Stimulated activated effector memory CD8-positive, alpha-beta T cell treated with anti-CD3 and anti-CD28 coated beads, Interleukin-12 subunit alpha, Interleukin-12 subunit beta, amount 100 ng/mL, for 72 hours (primary cell): ENCODE data around the gene GOSR2.
A peak's percentile ranks its signal among the peaks of the same experiment; 100 is the strongest.

Source experiments
- ATAC-seq: fragments of 150-1000 bp; cut with Tn5 transposase; 2 replicates; pipeline ENCODE4 v1.10.0; 2021
- DNase-seq, 2 donors: peaks; one replicate each; pipeline ENCODE4 v3.0.0; 2021 to 2022; ENCODE audit warnings: low spot score in 2 of 2
- H3K27ac Mint-ChIP-seq: one replicate; pipeline ENCODE4 v1.8.0; 2022; ENCODE audit warnings: mild to moderate bottlenecking, mixed read lengths
- H3K36me3 Mint-ChIP-seq: one replicate; pipeline ENCODE4 v1.8.0; 2022; ENCODE audit warnings: mild to moderate bottlenecking, mixed read lengths
- H3K4me1 Mint-ChIP-seq: one replicate; pipeline ENCODE4 v1.8.0; 2022; ENCODE audit warnings: mixed read lengths
- H3K4me3 Mint-ChIP-seq: one replicate; pipeline ENCODE4 v1.8.0; 2022; ENCODE audit warnings: mild to moderate bottlenecking, mixed read lengths
- H3K9me3 Mint-ChIP-seq: one replicate; pipeline ENCODE4 v1.8.0; 2022; ENCODE audit warnings: mixed read lengths

GOSR2 gene

DNA sequence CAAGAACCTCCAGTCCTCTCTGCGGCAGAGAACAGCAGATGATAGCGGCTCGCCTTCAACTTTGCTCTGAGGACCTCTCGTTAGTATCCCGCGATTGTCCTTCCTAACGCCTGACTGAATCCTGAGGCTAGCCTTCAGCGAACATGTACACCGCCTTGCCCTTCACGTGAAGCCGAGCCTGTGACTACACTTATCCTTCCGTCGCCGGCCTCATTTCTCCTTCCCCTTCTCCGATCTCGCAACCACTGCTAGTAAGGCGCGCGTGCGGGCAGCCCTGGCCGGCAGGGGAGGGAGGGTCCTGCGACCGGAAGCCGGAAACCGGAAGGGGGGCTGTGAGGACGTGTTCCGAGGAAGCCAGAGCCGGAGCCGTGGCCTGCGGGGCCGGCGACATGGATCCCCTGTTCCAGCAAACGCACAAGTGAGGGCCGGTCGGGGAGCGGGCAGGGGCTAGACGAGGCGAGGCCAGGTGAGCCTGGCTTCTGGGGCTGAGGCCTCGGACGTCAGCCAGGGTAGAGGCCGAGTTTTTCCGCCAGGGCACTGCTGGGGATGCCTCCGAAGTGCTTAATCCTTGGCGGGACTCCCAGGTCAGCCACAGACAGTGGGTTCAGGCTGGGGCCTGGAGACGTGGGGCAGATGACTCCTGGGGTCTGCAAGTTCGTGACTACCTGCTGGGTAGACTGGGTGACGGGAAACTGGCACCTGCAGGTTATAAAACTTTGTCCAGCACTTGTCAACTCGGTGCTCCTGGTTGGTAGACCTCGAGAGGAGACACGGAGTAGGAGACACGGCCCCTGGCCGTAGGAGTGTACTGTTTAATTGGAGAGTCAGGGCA lies at the start of gene GOSR2:
GOSR2 (plus strand) TSS at position 357 of the 832 bp plus-strand sequence; CDS start at position 390, 33 bp downstream.
- Mint-ChIP-seq H3K36me3 (peaks cover 7% of the 10 kb centered on the region), H3K4me1 (peaks cover 41% of the 10 kb centered on the region)

DNA sequence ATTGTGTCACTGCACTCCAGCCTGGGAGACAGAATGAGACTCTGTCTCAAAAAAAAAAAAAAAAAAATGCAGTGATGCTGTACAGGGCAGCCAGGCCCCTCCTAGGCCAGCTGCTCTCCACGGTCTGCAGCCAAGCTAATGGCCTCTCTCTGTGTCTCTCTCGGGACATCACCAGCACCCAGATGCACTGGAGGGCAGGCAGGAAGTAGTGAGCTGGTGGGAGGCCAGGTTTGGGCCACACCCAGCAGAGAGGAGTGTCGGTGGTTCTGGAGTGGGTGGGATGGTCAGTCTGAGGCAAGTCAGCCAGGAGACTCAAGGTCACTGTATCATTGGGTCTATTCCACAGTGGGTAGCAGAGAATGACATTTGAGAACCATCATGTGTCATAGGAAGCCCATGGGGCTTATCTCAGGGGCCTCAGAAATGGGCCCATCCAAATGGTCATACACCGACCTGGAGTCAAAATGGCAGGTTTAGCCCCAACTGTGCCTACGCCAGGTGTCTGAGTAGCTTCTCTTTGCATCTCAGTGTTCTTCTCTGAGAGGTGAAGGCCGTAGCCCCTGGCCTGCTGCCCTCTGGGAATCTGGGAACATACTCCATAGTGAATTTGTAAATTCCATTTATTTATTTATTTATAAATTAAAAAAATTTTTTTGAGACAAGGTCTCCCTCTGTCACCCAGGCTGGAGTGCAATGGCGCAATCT lies 48.9 kb upstream of the GOSR2 start:
- ATAC-seq (no peak), DNase-seq (no peak)
- Mint-ChIP-seq H3K36me3 (no peaks in the 10 kb centered on the region), H3K27ac (no peak overlapping the region), H3K9me3 (no peaks in the 10 kb centered on the region), H3K4me3 (no peak overlapping the region), H3K4me1 (peaks cover 5% of the 10 kb centered on the region)

More for the DNA sequence above, at the start of gene GOSR2:
- Mint-ChIP-seq H3K4me3 (peak within 1 kb of the TSS; percentile 91), H3K27ac (peak within 1 kb of the TSS; percentile 100), H3K9me3 (no peaks in the 10 kb centered on the region)
- peak; percentile 89 to 97 for DNase-seq
- ATAC-seq: peak; percentile 98

DNA sequence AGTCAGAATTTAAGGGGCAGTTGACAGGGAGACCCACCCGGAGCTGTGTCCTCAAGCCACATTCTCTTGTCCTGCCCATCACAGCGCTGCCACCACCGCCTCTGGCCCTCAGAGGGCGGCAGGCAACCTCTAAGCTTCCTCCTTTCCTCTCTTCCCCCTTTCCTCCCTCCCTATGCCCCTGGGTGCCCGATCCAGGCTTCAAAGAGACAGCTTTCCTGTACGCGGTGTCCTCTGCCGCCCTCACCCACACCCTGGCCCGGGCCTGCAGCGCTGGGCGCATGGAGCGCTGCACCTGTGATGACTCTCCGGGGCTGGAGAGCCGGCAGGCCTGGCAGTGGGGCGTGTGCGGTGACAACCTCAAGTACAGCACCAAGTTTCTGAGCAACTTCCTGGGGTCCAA lies 48.1 kb upstream of the GOSR2 start:
- no peak for ATAC-seq
- H3K4me3 Mint-ChIP-seq: no peak overlapping the region
- H3K27ac Mint-ChIP-seq: no peak overlapping the region
- no peak for DNase-seq
- H3K4me1 Mint-ChIP-seq: peaks cover 5% of the 10 kb centered on the region
- H3K36me3 Mint-ChIP-seq: no peaks in the 10 kb centered on the region
- no peaks in the 10 kb centered on the region for H3K9me3 Mint-ChIP-seq

DNA sequence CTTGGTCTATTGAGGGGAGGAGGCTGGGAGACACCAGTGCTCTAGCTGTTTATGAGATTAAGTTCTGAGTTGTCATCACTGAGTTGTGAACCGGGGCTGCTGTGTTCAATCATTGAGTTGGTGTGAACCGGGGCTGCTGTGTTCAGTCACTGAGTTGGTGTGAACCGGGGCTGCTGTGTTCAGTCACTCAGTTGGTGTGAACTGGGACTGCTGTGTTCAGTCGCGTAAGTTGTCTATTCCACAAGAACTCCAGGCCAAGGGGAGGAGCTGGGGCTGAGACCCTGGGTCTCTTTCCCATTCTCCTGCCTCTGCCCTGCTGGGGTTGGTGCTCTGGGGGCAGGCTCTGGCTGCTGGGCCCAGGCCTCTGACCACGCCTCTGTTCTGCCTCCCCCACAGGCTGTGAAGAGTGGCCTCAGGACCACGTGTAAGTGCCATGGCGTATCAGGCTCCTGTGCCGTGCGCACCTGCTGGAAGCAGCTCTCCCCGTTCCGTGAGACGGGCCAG lies 47.1 kb upstream of the GOSR2 start:
- H3K9me3 Mint-ChIP-seq: no peaks in the 10 kb centered on the region
- H3K4me1 Mint-ChIP-seq: peaks cover 5% of the 10 kb centered on the region
- no peak for ATAC-seq
- H3K36me3 Mint-ChIP-seq: no peaks in the 10 kb centered on the region
- no peak for DNase-seq
- H3K4me3 Mint-ChIP-seq: no peak overlapping the region
- no peak overlapping the region for H3K27ac Mint-ChIP-seq

DNA sequence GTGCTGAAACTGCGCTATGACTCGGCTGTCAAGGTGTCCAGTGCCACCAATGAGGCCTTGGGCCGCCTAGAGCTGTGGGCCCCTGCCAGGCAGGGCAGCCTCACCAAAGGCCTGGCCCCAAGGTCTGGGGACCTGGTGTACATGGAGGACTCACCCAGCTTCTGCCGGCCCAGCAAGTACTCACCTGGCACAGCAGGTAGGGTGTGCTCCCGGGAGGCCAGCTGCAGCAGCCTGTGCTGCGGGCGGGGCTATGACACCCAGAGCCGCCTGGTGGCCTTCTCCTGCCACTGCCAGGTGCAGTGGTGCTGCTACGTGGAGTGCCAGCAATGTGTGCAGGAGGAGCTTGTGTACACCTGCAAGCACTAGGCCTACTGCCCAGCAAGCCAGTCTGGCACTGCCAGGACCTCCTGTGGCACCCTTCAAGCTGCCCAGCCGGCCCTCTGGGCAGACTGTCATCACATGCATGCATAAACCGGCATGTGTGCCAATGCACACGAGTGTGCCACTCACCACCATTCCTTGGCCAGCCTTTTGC lies 46.5 kb upstream of the GOSR2 start:
- H3K36me3 Mint-ChIP-seq: no peaks in the 10 kb centered on the region
- ATAC-seq: no peak
- peaks cover 5% of the 10 kb centered on the region for H3K4me1 Mint-ChIP-seq
- H3K27ac Mint-ChIP-seq: no peak overlapping the region
- DNase-seq: no peak
- H3K4me3 Mint-ChIP-seq: no peak overlapping the region
- H3K9me3 Mint-ChIP-seq: no peaks in the 10 kb centered on the region

DNA sequence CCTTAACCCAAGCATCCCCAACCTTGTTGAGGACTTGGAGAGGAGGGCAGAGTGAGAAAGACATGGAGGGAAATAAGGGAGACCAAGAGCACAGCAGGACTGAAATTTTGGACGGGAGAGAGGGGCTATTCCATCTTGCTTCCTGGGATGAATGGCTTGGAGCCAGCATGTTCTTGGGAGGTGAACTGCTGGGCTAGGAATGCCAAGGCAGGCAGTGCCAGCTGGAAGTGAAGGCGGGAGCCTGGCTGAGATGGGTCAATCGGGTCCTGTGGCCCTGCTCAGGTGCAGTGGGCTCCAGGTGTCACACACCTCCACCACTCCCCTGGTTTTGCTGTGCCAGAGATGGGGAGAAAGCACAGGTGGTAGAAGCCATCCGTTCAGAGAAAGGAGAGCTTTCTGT lies 46.0 kb upstream of the GOSR2 start:
- ATAC-seq: no peak
- Mint-ChIP-seq H3K4me1 (peaks cover 5% of the 10 kb centered on the region), H3K27ac (no peak overlapping the region), H3K9me3 (no peaks in the 10 kb centered on the region), H3K4me3 (no peak overlapping the region), H3K36me3 (no peaks in the 10 kb centered on the region)
- DNase-seq: no peak

DNA sequence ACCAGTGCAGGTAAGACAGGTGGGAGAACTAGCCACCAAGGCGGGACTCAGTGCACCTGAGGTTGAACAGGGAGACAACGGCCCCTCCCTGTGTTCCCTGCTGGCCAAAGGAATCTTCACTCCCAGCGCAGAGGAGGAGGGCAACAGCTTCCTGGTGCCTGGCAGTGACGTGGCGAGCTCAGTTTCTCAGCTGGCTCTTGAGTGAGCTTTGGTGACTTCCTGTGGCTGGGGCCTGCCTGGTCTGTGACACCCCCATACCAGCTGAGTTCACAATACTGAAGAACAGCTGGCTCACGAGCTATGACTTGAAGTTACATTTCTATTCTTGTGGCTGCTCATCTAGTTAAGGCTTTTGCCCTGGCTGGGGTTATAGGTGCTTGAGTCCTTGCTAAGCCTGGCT lies 45.5 kb upstream of the GOSR2 start:
- Mint-ChIP-seq H3K9me3 (no peaks in the 10 kb centered on the region), H3K36me3 (no peaks in the 10 kb centered on the region), H3K4me3 (no peak overlapping the region), H3K4me1 (peaks cover 5% of the 10 kb centered on the region), H3K27ac (peak overlapping the region; percentile 36)
- DNase-seq: no peak
- peak; percentile 60 for ATAC-seq

DNA sequence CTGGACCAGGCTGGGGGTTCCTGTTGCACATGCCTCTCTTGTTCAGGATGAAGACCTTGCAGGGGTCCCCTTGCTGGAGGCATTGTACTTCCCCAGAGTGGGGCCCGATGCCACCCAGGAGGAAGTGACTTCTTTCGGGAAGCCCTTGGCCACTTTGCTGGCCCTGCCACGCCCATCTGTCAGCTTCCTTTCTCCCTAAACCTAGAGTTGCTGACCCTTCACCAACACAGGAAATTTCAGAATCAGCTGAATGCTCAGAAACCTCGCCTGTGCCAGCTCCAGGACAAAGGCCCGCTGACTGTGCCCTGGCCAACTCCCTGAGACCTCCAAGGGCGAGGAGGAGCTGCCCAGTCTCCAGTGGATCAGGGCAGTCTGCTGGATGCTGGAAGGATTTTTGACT lies 44.9 kb upstream of the GOSR2 start:
- H3K36me3 Mint-ChIP-seq: no peaks in the 10 kb centered on the region
- peak overlapping the region; percentile 36 for H3K27ac Mint-ChIP-seq
- H3K9me3 Mint-ChIP-seq: no peaks in the 10 kb centered on the region
- no peak overlapping the region for H3K4me3 Mint-ChIP-seq
- peaks cover 5% of the 10 kb centered on the region for H3K4me1 Mint-ChIP-seq
- DNase-seq (no peak), ATAC-seq (no peak)

DNA sequence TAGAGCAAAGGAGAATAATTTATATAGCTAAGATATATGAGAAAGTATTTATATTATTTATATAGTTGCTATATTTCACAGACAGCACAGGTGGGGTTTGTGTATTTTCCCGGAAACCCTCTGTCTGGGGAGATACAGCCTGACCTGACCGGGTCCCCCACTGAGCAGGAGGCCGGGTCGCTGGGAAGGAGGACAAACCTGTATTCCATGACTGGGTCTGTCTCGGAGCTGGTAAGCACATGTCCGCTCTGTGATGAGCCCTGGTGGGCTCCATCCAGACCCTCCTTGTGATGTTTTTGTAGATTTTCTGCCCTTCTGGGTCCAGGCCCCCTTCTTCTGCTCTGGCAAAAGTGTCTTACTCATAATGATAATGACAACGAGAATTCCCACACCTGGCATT lies 43.9 kb upstream of the GOSR2 start:
- H3K4me1 Mint-ChIP-seq: peaks cover 5% of the 10 kb centered on the region

DNA sequence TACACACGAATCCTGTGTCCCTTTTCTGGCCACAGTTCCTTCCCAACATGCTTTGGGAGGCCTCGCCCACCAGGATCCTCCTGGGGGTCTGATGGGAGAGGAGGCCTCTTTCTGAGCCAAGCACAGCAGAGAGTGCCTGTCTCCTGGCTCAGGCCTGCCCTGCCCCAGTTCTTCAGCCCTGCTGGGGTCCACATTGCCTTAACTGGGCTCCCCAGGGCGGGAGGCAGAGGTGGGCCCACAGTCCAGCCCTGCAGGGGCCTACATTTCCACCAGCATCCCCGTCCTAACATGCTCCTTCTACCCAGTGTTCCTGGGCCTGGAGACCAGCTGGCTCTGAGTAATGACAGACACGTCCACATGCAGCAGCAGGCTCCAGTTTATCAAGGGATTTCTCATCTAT lies 41.9 kb upstream of the GOSR2 start:
- DNase-seq (no peak), ATAC-seq (no peak)
- H3K4me3 Mint-ChIP-seq: no peak overlapping the region
- no peaks in the 10 kb centered on the region for H3K9me3 Mint-ChIP-seq
- H3K27ac Mint-ChIP-seq: no peak overlapping the region
- peaks cover 5% of the 10 kb centered on the region for H3K4me1 Mint-ChIP-seq
- H3K36me3 Mint-ChIP-seq: no peaks in the 10 kb centered on the region

More for the DNA sequence above, 43.9 kb upstream of the GOSR2 start:
- H3K27ac Mint-ChIP-seq: no peak overlapping the region
- H3K36me3 Mint-ChIP-seq: no peaks in the 10 kb centered on the region
- no peaks in the 10 kb centered on the region for H3K9me3 Mint-ChIP-seq
- H3K4me3 Mint-ChIP-seq: no peak overlapping the region
- no peak for ATAC-seq
- no peak for DNase-seq

DNA sequence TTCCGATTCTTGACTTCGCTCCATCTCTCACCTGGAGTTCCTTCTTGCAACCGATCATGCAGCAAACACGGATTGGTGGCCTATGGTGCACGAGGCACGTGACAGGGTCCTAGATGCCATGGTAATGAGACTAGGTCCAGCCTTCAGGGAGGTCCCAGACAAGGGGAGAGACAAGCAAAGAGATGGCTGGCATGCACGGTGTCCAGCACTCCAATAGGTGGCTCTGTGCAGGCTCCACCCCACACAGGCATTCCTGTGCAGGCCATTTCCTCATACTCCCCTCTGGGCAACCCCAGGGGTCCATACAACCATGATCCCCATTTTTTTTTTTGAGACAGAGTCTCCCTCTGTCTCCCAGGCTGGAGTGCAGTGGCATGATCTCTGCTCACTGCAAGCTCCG lies 40.3 kb upstream of the GOSR2 start:
- ATAC-seq (no peak), DNase-seq (no peak)
- H3K27ac Mint-ChIP-seq: no peak overlapping the region
- H3K4me3 Mint-ChIP-seq: no peak overlapping the region
- H3K9me3 Mint-ChIP-seq: no peaks in the 10 kb centered on the region
- H3K4me1 Mint-ChIP-seq: peaks cover 4% of the 10 kb centered on the region
- H3K36me3 Mint-ChIP-seq: no peaks in the 10 kb centered on the region

DNA sequence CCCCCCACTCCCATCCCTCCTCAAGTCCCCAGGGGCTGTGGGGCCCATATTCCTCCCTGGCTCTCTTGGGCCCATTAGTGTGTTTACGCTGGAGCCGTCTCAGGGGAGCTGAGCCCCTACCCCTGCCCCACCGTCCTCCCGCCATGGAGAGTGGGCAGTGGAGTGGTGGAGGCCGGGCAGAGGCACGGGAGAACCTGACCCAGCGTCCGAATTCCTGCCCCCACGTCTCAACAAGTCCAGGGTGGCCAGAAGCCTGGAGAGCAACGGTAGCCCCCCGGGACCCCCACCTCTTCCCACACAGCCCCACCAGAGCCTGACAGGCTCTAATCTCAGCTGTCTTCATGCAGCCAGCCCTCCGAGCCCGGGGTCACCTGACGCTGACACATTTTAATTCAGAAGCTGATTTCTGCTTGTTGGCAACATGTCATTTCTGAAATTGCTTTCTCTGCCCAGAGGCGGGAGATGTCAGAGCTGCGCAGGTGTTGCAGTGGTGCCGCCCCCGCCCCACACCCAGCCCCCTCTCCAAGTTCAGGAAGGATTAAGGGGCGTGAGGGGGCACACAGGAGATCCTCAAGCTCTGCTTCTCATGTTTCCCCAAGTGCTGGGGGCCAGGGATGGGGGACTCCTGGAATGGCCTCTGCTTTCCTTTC lies 39.0 kb upstream of the GOSR2 start:
- ATAC-seq (no peak), DNase-seq (no peak)
- Mint-ChIP-seq H3K36me3 (no peaks in the 10 kb centered on the region), H3K9me3 (no peaks in the 10 kb centered on the region), H3K4me3 (no peak overlapping the region), H3K27ac (no peak overlapping the region), H3K4me1 (no peaks in the 10 kb centered on the region)

DNA sequence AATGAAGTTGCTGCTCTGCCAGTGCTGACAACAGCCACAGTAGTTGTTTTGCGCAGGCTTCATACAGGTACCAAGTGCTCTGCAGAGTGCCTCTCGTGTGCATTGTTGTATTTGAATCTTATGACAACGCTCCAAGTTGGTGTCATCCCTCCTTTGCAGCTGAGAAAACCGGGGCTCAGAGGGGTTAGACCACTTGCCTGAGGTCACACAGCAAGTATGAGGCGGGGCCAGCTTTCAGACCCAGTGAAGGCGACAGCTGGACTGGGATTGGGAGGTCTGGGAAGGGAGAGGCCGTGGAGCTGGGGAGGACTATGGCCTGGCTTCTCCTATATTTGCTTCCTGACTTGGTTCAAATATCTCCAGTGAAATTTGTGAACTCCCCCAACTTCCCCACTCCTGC lies 38.4 kb upstream of the GOSR2 start:
- H3K4me3 Mint-ChIP-seq: no peak overlapping the region
- H3K36me3 Mint-ChIP-seq: no peaks in the 10 kb centered on the region
- no peaks in the 10 kb centered on the region for H3K4me1 Mint-ChIP-seq
- DNase-seq (no peak), ATAC-seq (no peak)
- H3K27ac Mint-ChIP-seq: no peak overlapping the region
- no peaks in the 10 kb centered on the region for H3K9me3 Mint-ChIP-seq

DNA sequence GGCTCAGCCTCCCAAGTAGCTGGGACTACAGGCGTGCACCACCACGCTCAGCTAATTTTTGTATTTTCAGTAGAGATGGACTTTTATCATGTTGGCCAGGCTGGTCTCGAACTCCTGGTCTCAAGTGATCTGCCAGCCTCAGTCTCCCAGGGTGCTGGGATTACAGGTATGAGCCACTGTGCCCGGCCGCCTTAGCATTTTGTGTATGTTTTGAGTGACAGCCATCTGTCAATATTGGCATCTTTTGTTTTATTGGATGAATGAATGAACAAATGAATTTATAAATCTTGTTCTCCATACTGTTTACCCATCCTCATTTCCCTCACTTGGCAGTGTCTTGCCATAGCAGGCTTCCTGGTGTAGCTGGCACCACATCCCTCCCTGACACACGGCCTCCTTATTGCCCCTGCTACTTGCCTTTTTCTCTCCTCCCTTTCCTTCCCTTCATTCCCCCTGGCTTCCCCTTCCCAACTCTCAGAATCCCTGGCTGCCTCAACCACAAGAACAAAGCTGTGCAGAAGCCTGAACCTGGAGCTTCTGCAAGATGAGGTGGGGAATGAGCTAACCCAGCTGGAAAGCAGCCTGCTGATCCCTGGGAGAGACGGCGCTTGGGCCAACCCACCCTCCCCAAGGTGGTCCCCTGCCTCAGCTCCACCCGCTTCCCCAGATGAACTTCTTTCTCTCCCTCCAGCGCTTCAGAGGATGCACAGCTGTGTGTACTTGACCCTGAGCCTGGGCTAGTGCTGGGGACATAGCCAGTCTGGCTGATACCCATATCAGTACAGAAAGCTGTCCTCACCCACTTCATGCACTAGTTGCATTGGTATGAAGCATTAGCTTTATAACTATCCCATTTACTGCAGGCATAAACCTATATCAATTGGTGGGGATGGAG lies 37.3 kb upstream of the GOSR2 start:
- Mint-ChIP-seq H3K36me3 (no peaks in the 10 kb centered on the region), H3K4me1 (no peaks in the 10 kb centered on the region), H3K4me3 (no peak overlapping the region), H3K9me3 (no peaks in the 10 kb centered on the region), H3K27ac (peak overlapping the region; percentile 3)
- DNase-seq: no peak
- ATAC-seq: no peak

DNA sequence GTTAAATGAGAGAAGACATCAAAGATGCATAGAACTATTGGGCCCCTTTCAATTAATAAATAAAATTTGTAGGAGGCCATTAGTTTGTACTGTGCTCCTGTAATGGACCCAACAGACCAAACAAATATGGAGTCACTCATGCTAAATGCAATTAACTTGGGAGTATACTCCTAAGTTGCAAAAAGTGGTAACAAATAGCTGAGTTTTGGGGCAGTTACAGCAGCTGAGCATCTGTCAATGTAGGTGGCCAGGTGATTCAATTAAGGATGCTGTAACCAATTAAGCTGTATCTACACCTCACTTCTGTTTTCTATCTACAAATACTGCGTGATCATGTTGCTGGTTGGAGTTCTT lies 36.7 kb upstream of the GOSR2 start:
- DNase-seq (no peak), ATAC-seq (no peak)
- no peaks in the 10 kb centered on the region for H3K36me3 Mint-ChIP-seq
- H3K4me3 Mint-ChIP-seq: no peak overlapping the region
- no peak overlapping the region for H3K27ac Mint-ChIP-seq
- no peaks in the 10 kb centered on the region for H3K4me1 Mint-ChIP-seq
- H3K9me3 Mint-ChIP-seq: no peaks in the 10 kb centered on the region
